HG02623 (cell line): ENCODE measurements around the gene LYRM1.
A peak's percentile ranks its signal among the peaks of the same experiment; 100 is the strongest.
"Not testable (repeated sequence)": the region's sequence is repeated elsewhere in the genome, so short reads cannot be mapped to it uniquely, and the experiment has no call there.

ENCODE experiments used
- ATAC-seq: cut with Tn5 transposase; IDR thresholded peaks from one replicate; pipeline ENCODE4 v1.9.1; 2021; ENCODE audit warnings: moderate library complexity; ENCODE audit not compliant: unreplicated experiment

Gene LYRM1

GRCh38 chr16:20900299-20901067, at the start of gene LYRM1, which contains the start of gene DCUN1D3:
Gene LYRM1 (plus strand): TSS chr16:20900771. CDS start chr16:20915556, 14,785 bp downstream.
Gene DCUN1D3 (minus strand): TSS chr16:20900358. CDS start chr16:20862538, 37,820 bp downstream.
- peak; percentile 67 for ATAC-seq

GRCh38 chr16:20850981-20851380, 49.6 kb upstream of the LYRM1 start:
- ATAC-seq, result no peak

- no peak for ATAC-seq
Observed at GRCh38 chr16:20851601-20852000, 49.0 kb upstream of the LYRM1 start.

GRCh38 chr16:20853143-20853542, 47.4 kb upstream of the LYRM1 start:
- no peak for ATAC-seq

GRCh38 chr16:20853981-20854620, 46.5 kb upstream of the LYRM1 start:
- ATAC-seq, result no peak

GRCh38 chr16:20854963-20855362, 45.6 kb upstream of the LYRM1 start:
- ATAC-seq, result no peak

GRCh38 chr16:20857281-20857680, 43.3 kb upstream of the LYRM1 start:
- ATAC-seq, result no peak

GRCh38 chr16:20859229-20859628, 41.3 kb upstream of the LYRM1 start:
- ATAC-seq, result no peak

- no peak for ATAC-seq
Observed at GRCh38 chr16:20859699-20860098, 40.9 kb upstream of the LYRM1 start.

GRCh38 chr16:20860361-20860760, 40.2 kb upstream of the LYRM1 start:
- ATAC-seq, result no peak

GRCh38 chr16:20860995-20861394, 39.6 kb upstream of the LYRM1 start:
- not testable (repeated sequence) for ATAC-seq

GRCh38 chr16:20862162-20862960, 38.2 kb upstream of the LYRM1 start:
- ATAC-seq, result no peak

- ATAC-seq, result not testable (repeated sequence)
Observed at GRCh38 chr16:20864376-20864775, 36.2 kb upstream of the LYRM1 start.

- ATAC-seq, result peak; percentile 47
Observed at GRCh38 chr16:20865420-20866131, 35.0 kb upstream of the LYRM1 start.

GRCh38 chr16:20866145-20866772, 34.3 kb upstream of the LYRM1 start:
- no peak for ATAC-seq

GRCh38 chr16:20866801-20867200, 33.8 kb upstream of the LYRM1 start:
- no peak for ATAC-seq

- no peak for ATAC-seq
Observed at GRCh38 chr16:20867585-20867984, 33.0 kb upstream of the LYRM1 start.

- ATAC-seq, result no peak
Observed at GRCh38 chr16:20868890-20869289, 31.7 kb upstream of the LYRM1 start.

GRCh38 chr16:20870122-20870820, 30.3 kb upstream of the LYRM1 start:
- no peak for ATAC-seq

GRCh38 chr16:20871258-20871657, 29.3 kb upstream of the LYRM1 start:
- no peak for ATAC-seq
